Prostate gland (tissue), 2 donors: ENCODE measurements around the gene C1orf105. TPM values are rescaled to one million over a fixed set of nuclear protein-coding genes. Genes with fewer than 3 reads are reported as not detected.

Source experiments
- DNase-seq: peaks from one replicate; pipeline ENCODE4 v3.0.0-alpha.2; 2019; ENCODE audit warnings: low spot score
- H3K27ac ChIP-seq, 2 donors: fragments of 200-600 bp; sonication (generic); 2 replicates each; pipeline ENCODE4 v1.5.1; 2017 to 2019
- H3K27me3 ChIP-seq: fragments of 200-600 bp; sonication (generic); replicated peaks from 2 replicates; pipeline ENCODE4 v1.5.1; 2019; ENCODE audit not compliant: insufficient read depth
- H3K36me3 ChIP-seq, 2 donors: fragments of 200-600 bp; sonication (generic); 1 replicate in 1 of 2; 2 replicates in 1 of 2; pipeline versions ENCODE4 v1.5.1 to v1.8.1; 2017 to 2019
- H3K4me1 ChIP-seq: fragments of 200-600 bp; sonication (generic); replicated peaks from 2 replicates; pipeline ENCODE4 v1.5.1; 2019
- H3K4me3 ChIP-seq, 2 donors: fragments of 200-600 bp; sonication (generic); 2 replicates each; pipeline ENCODE4 v1.5.1; 2017 to 2019
- H3K9me3 ChIP-seq: fragments of 200-600 bp; sonication (generic); 2 replicates; pipeline ENCODE4 v1.5.1; 2017
- POLR2A ChIP-seq: fragments of 450-650 bp; IDR thresholded peaks from one replicate; pipeline ENCODE4 v1.6.1; 2016; ENCODE audit warnings: antibody characterized with exemption, mild to moderate bottlenecking
- POLR2AphosphoS5 ChIP-seq: sonication (generic); formaldehyde crosslinking; IDR thresholded peaks from one replicate; pipeline ENCODE4 v1.6.1; 2017; ENCODE audit warnings: antibody characterized with exemption
- WGBS: methylation state at CpG from one replicate; pipeline ENCODE4 v1.1.5; 2018; 5-methylcytosine and 5-hydroxymethylcytosine counted together
- intact Hi-C: fragments of 100-400 bp; cut with DNase I; formaldehyde crosslinking; loops from one replicate; pipeline ENCODE4 v1.14.2; 2022
- total RNA-seq, 2 donors: library from RNA; depleted of rRNA; stranded (reverse); fragments of >200 nt; gene quantifications; one replicate each; pipeline ENCODE4 v1.1.0, GENCODE V29; 2016
- TF ChIP-seq, protein P1 (sequence below), 4 experiments: fragments of 200-600 bp in 2 of 4; fragments of 450-650 bp in 2 of 4; sonication (generic) in 2 of 4; IDR thresholded peaks; 1 replicate in 3 of 4; 2 replicates in 1 of 4; pipeline ENCODE4 v1.5.1; 2016 to 2019; ENCODE audit warnings: antibody characterized with exemption in 4 of 4, mild to moderate bottlenecking in 2 of 4, moderate library complexity in 2 of 4

C1orf105 gene
- total RNA-seq, 2 donors from 2014 or later = 0.36 to 1.4 TPM

DNA sequence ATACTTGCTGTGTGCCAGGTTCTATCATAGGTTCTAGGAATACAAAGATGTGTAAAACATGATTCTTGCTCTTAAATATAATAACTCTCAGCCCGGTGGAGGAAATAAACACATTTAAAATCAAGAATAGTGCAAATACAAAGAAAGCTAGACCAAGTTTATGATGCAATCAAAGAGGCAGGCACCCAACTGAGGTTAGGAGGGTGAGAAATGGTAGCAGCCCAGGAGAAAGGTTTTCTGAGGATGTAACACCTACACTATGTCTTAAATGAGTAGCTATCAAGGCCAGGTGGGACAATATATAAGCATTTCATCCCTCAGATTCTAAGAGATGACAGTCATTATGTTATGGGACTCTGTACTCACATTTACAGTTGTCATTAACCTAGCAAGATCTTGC, 33.1 kb downstream of the C1orf105 start:
- intact Hi-C loops = loop anchor here (5.0 kb wide), 1 partner anchor 79 kb away; the partner anchor contains the start of gene SUCO
- WGBS = 35% methylated on average over 1 of the region's 1 CpG
- no peak overlapping the region for H3K4me3 ChIP-seq
- no peak overlapping the region for H3K27ac ChIP-seq
- H3K4me1 ChIP-seq = no peaks in the 10 kb centered on the region
- TF ChIP-seq, protein P1, sequence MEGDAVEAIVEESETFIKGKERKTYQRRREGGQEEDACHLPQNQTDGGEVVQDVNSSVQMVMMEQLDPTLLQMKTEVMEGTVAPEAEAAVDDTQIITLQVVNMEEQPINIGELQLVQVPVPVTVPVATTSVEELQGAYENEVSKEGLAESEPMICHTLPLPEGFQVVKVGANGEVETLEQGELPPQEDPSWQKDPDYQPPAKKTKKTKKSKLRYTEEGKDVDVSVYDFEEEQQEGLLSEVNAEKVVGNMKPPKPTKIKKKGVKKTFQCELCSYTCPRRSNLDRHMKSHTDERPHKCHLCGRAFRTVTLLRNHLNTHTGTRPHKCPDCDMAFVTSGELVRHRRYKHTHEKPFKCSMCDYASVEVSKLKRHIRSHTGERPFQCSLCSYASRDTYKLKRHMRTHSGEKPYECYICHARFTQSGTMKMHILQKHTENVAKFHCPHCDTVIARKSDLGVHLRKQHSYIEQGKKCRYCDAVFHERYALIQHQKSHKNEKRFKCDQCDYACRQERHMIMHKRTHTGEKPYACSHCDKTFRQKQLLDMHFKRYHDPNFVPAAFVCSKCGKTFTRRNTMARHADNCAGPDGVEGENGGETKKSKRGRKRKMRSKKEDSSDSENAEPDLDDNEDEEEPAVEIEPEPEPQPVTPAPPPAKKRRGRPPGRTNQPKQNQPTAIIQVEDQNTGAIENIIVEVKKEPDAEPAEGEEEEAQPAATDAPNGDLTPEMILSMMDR (IDR thresholded peaks at IDR 0.05) = no peak
- TF ChIP-seq POLR2A (no peak), POLR2AphosphoS5 (no peak)
- H3K9me3 ChIP-seq = no peaks in the 10 kb centered on the region
- no peaks in the 10 kb centered on the region for H3K27me3 ChIP-seq
- H3K36me3 ChIP-seq = no peaks in the 10 kb centered on the region
- DNase-seq = no peak

DNA sequence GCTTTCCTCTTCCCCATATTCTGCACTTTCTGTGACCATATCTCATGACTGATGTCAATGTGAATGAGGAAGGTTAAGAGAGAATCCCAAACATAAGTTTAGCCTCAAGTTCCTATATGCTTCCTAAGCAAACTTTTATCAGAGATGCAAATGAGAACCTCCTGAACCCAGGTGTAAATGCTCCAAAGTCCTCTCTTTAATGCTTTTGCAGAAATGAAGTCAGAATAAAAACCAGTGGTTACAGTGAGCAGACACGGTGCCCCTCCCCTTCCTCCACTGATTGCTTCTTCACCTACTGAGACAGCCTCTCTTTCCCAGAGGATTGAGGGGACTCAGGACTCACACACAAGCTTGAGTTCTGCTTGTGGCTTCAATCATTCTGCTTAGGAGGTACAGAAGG, 35.0 kb downstream of the C1orf105 start:
- Histone ChIP-seq H3K27me3 (no peaks in the 10 kb centered on the region), H3K9me3 (no peaks in the 10 kb centered on the region), H3K4me3 (no peak overlapping the region), H3K4me1 (no peaks in the 10 kb centered on the region), H3K36me3 (no peaks in the 10 kb centered on the region), H3K27ac (no peak overlapping the region)
- intact Hi-C loops = no loop called here
- no peak for DNase-seq
- TF ChIP-seq, protein P1 (IDR thresholded peaks at IDR 0.05) = no peak
- TF ChIP-seq POLR2AphosphoS5 (no peak), POLR2A (no peak)
- WGBS = 96% methylated on average over 1 of the region's 1 CpG

DNA sequence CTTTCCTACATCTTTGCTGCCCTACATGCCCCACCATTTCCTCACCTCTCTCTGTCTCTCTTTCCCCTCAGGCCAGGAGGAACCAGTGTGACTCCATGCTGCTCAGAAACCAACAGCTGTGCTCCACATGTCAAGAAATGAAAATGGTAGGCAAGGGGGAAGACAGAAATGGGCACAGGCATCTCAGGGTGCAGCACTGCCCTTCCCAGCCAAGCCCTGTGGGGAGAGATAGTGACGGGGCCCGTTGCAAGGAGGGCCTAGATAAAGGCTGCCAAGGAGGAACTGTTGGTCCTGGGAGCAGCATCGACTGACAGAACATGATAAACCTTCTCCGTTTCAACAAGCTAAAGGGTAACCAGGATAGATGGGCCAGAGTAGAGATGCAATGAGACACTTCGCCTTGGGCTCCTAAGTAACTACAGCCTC, 35.9 kb downstream of the C1orf105 start:
- intact Hi-C loops = no loop called here
- WGBS = 91% methylated on average over 5 of the region's 5 CpGs
- no peak for TF ChIP-seq POLR2AphosphoS5
- TF ChIP-seq POLR2A = no peak
- TF ChIP-seq, protein P1 (IDR thresholded peaks at IDR 0.05) = no peak

DNA sequence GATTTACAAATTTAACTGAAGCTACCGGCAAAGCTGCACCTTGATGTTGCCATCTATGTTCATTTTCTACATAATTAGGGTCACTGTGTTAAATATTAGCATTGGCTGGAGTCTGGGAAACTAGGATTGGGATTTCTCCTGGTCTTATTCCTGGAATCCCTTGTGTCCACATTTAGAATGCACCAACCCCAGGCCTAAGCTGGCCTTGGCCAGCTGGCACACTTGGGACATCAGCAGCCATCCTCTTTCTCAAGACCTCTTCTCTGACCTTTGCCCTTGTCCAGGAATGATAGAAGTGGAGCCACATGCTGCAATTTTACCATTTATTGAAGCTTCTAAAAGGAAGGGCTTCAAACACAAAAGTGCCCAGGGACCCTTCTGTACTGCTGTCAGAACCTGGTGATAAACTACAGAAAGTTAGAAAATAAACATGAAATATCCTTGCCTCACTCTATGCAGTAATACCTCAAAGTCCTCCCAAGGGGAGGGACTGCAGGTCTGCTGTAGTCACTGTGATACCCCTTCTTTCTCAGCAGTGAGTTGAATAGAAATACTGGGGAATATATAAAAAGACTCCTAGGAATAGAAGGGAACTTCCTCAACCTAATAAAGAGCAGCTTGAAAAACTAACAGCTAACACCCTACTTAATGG, 37.1 kb downstream of the C1orf105 start:
- WGBS = 89% methylated on average over 1 of the region's 1 CpG
- Histone ChIP-seq H3K27me3 (no peaks in the 10 kb centered on the region), H3K36me3 (no peaks in the 10 kb centered on the region), H3K27ac (no peak overlapping the region), H3K9me3 (no peaks in the 10 kb centered on the region), H3K4me3 (no peak overlapping the region), H3K4me1 (no peaks in the 10 kb centered on the region)
- DNase-seq = no peak
- intact Hi-C loops = no loop called here
- TF ChIP-seq POLR2A (no peak), POLR2AphosphoS5 (no peak)
- TF ChIP-seq, protein P1 (IDR thresholded peaks at IDR 0.05) = no peak

More for the DNA sequence above, 35.9 kb downstream of the C1orf105 start:
- DNase-seq = no peak
- H3K4me3 ChIP-seq = no peak overlapping the region
- H3K27me3 ChIP-seq = no peaks in the 10 kb centered on the region
- H3K4me1 ChIP-seq = no peaks in the 10 kb centered on the region
- H3K36me3 ChIP-seq = no peaks in the 10 kb centered on the region
- no peak overlapping the region for H3K27ac ChIP-seq
- H3K9me3 ChIP-seq = no peaks in the 10 kb centered on the region

DNA sequence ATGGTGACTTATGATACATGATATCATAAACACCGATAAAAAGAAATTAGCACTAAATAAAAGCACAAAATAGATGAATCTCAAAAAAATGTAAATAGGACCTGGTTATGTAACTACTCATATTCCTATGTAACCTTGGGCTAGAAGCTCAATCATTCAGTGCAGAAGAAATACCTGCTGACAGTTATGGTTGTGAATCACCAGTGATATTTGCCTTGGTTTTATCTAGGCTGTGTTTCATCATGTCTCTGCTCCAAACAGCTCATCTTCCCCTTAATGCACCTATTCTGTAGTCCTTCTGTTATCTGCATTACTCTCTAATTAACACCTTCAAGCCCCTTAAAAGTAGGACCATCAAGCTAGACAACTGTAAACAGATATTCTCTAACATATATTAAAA, 39.7 kb downstream of the C1orf105 start:
- TF ChIP-seq POLR2A (no peak), POLR2AphosphoS5 (no peak)
- TF ChIP-seq, protein P1 (IDR thresholded peaks at IDR 0.05) = no peak
- no peak for DNase-seq
- H3K4me3 ChIP-seq = no peak overlapping the region
- H3K9me3 ChIP-seq = no peaks in the 10 kb centered on the region
- H3K4me1 ChIP-seq = no peaks in the 10 kb centered on the region
- H3K27ac ChIP-seq = no peak overlapping the region
- no peaks in the 10 kb centered on the region for H3K36me3 ChIP-seq
- WGBS = 41% methylated on average over 1 of the region's 1 CpG
- intact Hi-C loops = no loop called here
- H3K27me3 ChIP-seq = no peaks in the 10 kb centered on the region
